ENCODE measurements around the gene PLSCR2.
"Not testable (repeated sequence)": the region's sequence is repeated elsewhere in the genome, so short reads cannot be mapped to it uniquely, and the experiment has no call there.

The PLSCR2 gene

DNA sequence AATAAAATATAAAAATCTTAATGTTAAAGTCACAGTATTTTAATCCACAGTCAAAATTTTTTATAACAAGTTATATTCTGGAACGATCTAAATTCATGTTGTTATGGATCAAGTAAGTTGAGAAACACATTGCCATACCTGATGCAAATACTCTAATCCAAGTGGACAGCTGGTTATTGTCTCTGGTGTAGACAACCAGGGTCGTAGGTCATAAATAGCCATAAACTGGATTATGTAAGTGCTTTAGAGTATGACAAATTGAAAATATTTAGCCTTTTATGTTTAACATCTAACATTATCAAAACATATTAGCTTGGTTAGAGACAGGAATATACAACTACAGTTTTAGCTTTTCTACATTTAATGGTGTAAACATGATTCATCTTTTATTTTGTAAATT lies 53.0 kb downstream of the PLSCR2 start:
- DNase-seq (ENCODE audit: low read depth): no peak

DNA sequence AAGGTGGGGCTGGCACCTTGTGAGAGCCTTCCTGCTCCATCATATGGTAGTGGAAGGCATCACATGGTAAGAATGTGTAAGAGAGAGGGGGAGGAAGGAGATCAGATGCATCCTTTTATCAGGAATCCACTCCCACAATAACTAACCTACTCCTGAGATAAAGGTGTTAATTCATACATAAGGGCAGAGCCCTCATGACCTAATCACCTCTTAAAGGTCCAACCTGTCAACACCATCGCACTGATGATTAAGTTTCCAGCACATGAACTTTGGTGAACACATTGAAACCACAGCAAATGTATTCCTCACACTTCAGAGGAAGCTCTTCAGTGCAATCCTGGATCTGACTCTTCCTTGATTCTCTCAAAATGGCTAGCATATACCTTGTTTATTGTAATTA lies 55.4 kb downstream of the PLSCR2 start:
- no peak for DNase-seq (ENCODE audit: low read depth)

DNA sequence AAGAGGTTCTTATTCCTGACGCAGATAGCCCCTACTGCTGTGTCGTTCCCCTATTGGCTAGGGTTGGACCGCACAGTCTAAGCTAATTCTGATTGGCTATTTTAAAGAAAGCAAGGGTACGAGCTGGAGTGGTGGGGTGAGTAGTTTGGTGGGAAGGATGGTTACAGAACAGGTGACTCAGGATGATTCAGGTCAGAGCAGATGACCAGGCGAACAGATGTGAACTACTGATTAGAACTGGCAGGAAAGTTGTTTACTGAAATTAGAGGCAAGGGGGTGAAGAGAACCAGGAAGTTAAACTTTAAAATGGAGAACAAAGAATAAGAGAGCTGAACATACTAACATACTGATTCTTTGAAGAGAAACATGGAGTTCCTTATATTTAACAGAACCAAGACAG lies 56.6 kb downstream of the PLSCR2 start:
- DNase-seq (ENCODE audit: low read depth): not testable (repeated sequence)

DNA sequence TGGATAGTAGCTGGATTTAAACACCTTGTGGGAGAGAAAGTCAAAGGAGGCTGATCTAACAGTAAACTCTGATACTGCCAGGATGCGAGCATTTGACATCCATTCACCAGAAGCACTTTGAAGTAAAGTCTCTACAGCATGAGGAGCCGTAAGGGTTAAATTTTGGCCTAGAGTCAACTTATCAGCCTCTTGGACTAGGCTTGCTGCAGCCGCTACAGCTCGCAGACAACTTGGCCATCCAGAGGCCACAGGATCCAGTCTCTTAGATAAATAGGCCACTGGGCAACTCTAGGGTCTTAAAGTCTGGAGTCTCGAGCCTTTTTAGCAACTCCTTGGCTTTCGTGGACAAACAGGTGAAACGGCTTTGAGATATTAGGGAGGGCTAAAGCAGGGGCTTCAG lies 61.4 kb downstream of the PLSCR2 start:
- DNase-seq (ENCODE audit: low read depth): no peak

DNA sequence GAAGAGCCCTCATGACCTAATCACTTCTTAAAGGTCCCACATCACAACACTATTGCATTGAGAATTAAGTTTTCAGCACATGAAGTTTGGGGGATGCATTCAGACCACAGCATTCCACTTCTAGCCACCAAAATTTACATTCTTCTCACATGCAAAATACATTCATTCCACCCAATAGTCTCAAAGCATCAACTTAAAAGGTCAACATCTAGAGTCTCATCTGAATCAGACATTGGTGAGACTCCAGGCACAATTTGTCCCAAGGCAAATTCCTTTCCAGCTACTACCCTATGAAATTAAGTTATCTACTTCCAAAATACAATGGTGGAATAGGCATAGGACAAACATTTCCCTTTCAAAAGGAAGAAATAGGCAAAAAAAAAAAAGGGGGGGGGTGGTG lies 64.9 kb downstream of the PLSCR2 start:
- DNase-seq (ENCODE audit: low read depth): no peak

DNA sequence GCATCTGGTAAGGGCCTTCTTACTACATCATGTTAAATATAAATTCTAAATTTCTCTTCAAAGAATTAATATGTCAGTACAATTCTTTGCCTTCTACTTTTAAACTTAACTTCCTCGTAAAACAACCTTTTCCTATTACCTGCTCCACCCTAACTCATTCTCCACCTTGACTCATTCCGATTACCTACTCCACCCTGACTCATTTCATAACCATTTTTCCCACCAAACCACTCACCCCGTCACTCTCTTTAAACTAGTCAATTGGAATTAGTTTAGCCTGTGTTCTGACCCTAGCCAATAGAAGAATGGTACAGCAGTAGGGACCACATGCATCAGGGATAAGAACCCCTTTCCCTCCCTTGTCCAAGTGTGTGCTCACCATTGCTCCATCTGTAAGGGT lies 65.6 kb downstream of the PLSCR2 start:
- no peak for DNase-seq (ENCODE audit: low read depth)

DNA sequence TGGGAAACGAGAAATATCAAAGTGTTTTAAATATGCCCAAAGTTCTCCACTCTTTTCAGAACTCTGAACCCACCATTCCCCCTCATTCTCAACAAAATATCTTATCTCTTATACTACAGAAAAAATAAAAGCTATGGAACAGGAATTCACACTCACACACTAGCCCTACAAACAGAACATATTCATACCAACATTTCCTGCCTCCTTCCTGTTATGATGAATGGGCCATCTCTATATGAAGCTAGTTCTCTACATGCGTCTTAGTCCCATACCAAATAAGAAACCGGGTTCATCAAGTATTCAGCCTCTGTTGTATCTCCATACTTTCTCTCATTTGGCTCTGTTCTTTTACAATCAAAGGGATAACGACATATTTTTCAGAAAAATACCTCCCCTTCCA lies 72.6 kb downstream of the PLSCR2 start:
- no peak for DNase-seq (ENCODE audit: low read depth)

DNA sequence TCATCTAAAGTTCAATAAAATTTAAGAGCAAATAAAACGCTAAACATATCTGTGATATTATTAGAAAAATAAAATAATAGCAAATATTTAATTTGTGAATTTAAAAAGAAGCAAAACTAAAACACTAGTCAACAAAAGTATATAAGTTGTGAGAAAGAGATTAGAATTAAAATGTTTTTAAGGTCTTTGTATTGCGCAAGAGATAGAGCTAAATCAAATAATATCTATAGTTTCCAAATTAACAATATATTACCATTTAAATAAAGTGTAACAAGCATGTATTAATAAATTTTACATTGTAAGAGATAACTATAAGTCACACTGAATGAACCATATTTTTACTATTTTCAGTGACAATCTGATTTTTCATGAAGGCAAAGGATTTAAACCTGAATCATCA lies 74.2 kb downstream of the PLSCR2 start:
- DNase-seq (ENCODE audit: low read depth): no peak

DNA sequence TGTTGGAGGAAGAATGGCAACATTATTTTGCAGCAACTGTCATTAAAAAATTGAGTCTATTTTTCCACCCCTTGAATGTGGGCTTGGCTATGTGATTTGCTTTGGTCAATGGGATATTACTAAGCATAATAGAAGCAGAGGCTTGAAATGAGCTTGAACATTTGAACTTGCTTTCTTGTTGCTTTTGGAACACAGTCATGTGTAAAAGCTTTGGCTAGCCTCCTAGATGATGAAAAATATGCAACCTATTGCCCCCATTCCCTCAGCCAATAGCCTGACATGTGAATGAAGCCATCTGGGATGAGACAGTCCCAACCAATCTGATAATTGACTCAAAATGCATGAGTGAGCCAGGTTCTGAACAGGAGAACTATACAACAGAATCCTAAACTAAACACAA lies 78.4 kb downstream of the PLSCR2 start:
- peak; percentile 14 for DNase-seq (ENCODE audit: low read depth)

DNA sequence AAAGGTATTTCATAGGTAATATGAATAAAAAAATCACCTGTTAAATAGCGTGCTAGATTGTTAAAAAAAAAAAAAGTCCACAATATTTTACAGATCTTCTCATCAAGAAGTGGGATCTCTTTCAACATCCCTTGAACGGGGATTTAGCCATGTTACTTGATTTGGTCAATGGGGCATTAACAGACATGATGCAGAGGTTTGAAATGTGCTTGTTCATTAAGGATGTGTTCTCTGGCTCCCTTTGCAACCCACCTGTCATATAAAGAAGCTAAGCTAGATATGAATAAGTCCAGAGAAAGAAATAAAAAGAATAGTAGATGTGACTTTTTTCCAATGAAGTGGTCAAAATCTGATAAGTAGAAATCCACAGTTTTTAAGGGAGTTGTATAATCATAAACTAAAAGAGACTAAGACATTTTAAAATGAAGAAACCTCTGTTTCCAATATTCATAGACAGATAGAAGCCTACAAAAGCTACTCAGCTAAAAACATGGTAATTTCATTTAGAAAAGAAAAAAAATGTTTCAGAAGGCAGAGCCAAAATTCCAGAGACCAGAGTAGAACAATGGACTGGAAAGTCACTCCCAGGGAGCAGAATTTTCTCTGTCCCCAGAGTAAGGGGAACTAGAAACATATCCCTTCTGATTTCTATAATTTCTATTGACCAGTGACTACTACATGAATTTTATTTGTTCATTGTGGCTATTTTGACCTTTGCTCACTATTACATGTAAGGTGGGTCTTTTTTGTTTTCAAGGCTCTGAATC lies 79.2 kb downstream of the PLSCR2 start:
- DNase-seq (ENCODE audit: low read depth): no peak

DNA sequence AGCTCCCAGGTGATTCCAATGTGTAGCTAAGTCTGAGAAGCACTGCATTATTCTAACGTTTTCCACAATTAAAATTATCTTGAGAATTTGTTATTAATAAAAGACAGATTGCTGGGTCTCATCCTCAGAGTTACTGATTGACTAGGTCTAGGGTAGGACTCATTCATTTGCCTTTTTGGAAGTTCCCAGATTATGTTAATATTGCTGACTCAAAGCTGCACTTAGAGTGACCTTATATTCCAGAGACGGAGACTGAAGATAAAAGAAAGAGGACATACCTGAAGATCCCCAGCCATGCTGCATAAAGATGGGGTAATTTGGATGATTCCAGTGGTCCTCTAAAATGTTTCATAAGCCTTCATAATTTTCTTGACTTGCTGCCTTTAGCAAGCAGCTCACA lies 81.8 kb downstream of the PLSCR2 start:
- no peak for DNase-seq (ENCODE audit: low read depth)

DNA sequence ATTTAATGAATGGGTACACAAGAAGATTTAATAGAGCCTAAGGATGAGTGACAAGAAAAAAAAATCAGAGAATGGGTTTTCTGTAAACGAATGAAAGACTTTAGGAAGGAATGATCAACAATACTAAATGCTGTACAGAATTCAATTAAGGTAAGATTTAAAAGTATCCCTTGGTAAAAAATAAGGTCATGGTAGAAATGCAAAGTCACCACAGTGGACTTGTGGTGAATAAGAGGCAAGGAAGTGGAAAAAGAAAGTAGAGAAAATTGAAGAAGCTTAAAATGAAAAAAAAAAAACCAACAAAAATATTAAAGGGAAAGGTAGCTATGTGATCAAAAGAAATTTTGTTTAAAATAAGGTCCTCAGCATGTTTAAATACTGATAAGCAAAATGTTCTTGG lies 82.4 kb downstream of the PLSCR2 start:
- DNase-seq (ENCODE audit: low read depth): no peak

DNA sequence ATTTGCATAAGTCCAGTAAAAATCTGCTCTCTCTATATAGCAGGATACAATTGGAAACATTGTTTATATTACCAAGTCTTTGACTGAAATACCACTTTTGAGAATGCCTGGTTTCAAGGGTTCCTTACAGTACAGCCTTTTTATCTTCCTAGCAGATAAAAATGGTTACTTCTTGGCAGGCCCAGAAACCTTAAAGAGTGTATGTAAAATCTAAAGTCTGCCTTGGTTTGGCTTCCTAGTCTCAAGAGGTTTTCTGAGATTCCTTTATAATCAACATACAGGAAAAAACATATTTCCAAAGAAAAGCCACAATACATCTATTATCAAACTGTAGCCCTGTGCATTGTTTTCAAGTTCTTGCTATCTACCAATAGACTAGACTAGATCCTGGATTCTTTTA lies 84.6 kb downstream of the PLSCR2 start:
- no peak for DNase-seq (ENCODE audit: low read depth)

Measured in GM04503 (cell line).